ENCODE data around the gene TUBB2B. TPM values are rescaled to one million over a fixed set of nuclear protein-coding genes. Genes with fewer than 3 reads are reported as not detected.

TUBB2B gene
- total RNA-seq, 1 experiment from 2014 or later: 49.5 TPM

- no peak overlapping the region for H3K27ac ChIP-seq
- DNase-seq (ENCODE audit: low read depth in 1 of 2, low spot score in 2 of 2): no peak
- H3K9me3 ChIP-seq (replicated peaks): no peaks in the 10 kb centered on the region
- H3K36me3 ChIP-seq: no peaks in the 10 kb centered on the region; the same call in 1 of the 2 replicates
- H3K4me3 ChIP-seq: no peak overlapping the region
- peaks cover 14% of the 10 kb centered on the region for H3K4me1 ChIP-seq (replicated peaks)
- peaks cover 3% of the 10 kb centered on the region; the same call in 1 of the 2 replicates for H3K27me3 ChIP-seq (replicated peaks)
These were observed 4.9 kb downstream of the TUBB2B start for GRCh38 chr6:3222506-3223038.

GRCh38 chr6:3221578-3221977 lies 5.9 kb downstream of the TUBB2B start:
- DNase-seq (ENCODE audit: low read depth in 1 of 2, low spot score in 2 of 2): no peak
- Histone ChIP-seq H3K4me1 (replicated peaks) (peaks cover 5% of the 10 kb centered on the region), H3K9me3 (replicated peaks) (no peaks in the 10 kb centered on the region), H3K27ac (no peak overlapping the region), H3K36me3 (no peaks in the 10 kb centered on the region; the same call in 1 of the 2 replicates), H3K27me3 (replicated peaks) (peaks cover 3% of the 10 kb centered on the region; the same call in 1 of the 2 replicates), H3K4me3 (no peak overlapping the region)

DNA sequence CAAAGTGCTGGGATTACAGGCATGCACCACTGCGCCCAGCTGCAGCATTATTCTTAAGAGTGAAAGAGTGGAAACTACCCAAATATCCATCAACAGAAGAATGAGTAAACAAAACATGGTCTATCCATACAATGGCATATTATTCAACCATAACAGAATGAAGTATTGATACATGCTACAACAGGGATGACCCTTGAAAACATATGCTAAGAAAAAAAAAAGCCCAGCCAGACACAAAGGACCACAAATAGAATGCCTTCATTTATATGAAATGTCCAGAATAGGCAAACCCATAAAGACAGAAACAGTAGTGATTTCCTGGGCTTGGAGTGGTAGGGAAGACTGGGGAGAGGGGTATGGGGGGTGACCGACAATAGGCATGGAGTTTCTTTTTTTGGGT lies 7.1 kb downstream of the TUBB2B start:
- H3K9me3 ChIP-seq (replicated peaks): no peaks in the 10 kb centered on the region
- H3K27ac ChIP-seq: no peak overlapping the region
- H3K27me3 ChIP-seq (replicated peaks): peaks cover 3% of the 10 kb centered on the region; the same call in 1 of the 2 replicates
- no peaks in the 10 kb centered on the region for H3K4me1 ChIP-seq (replicated peaks)
- no peak for DNase-seq (ENCODE audit: low read depth in 1 of 2, low spot score in 2 of 2)
- no peak overlapping the region for H3K4me3 ChIP-seq
- H3K36me3 ChIP-seq: no peaks in the 10 kb centered on the region

GRCh38 chr6:3218266-3218665 lies 9.2 kb downstream of the TUBB2B start:
- no peaks in the 10 kb centered on the region for H3K36me3 ChIP-seq
- no peaks in the 10 kb centered on the region; the same call in 1 of the 2 replicates for H3K27me3 ChIP-seq (replicated peaks)
- no peaks in the 10 kb centered on the region for H3K4me1 ChIP-seq (replicated peaks)
- no peak overlapping the region for H3K4me3 ChIP-seq
- H3K9me3 ChIP-seq (replicated peaks): no peaks in the 10 kb centered on the region
- DNase-seq (ENCODE audit: low read depth in 1 of 2, low spot score in 2 of 2): no peak
- H3K27ac ChIP-seq: no peak overlapping the region

DNA sequence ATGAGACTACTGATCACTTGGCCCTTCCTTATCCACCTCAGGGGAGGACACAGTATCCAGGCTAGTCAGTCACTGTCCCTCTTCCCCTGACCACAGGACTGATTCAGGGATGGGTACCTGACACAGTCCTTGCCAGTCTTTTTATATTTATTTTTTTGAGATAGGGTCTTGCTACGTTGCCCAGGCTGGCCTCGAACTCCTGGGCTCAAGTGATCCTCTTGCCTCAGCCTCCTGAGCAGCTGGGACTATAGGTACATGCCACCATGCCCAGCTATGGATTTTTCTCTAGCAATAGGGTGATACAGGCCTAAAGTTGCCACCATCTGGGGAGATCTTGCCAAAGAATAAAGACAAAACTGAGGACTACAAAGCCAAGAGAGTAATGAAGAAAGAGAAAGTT lies 10.2 kb downstream of the TUBB2B start:
- H3K27ac ChIP-seq: no peak overlapping the region
- no peaks in the 10 kb centered on the region; the same call in 1 of the 2 replicates for H3K27me3 ChIP-seq (replicated peaks)

GRCh38 chr6:3214898-3215297 lies 12.6 kb downstream of the TUBB2B start:
- no peak for DNase-seq (ENCODE audit: low read depth in 1 of 2, low spot score in 2 of 2)
- H3K4me1 ChIP-seq (replicated peaks): 0 out of 2 replicates have a peak, but pooled peaks cover 3% of the 10 kb centered on the region
- H3K4me3 ChIP-seq: no peak overlapping the region
- H3K9me3 ChIP-seq (replicated peaks): no peaks in the 10 kb centered on the region
- H3K27me3 ChIP-seq (replicated peaks): no peaks in the 10 kb centered on the region; the same call in 1 of the 2 replicates
- H3K36me3 ChIP-seq: no peaks in the 10 kb centered on the region
- H3K27ac ChIP-seq: no peak overlapping the region

More for the DNA sequence above, 10.2 kb downstream of the TUBB2B start:
- no peak overlapping the region for H3K4me3 ChIP-seq
- no peak for DNase-seq (ENCODE audit: low read depth in 1 of 2, low spot score in 2 of 2)
- H3K36me3 ChIP-seq: no peaks in the 10 kb centered on the region
- H3K4me1 ChIP-seq (replicated peaks): no peaks in the 10 kb centered on the region
- H3K9me3 ChIP-seq (replicated peaks): no peaks in the 10 kb centered on the region

GRCh38 chr6:3213334-3213695 lies 14.1 kb downstream of the TUBB2B start:
- Histone ChIP-seq H3K27ac (no peak overlapping the region), H3K4me1 (replicated peaks) (peaks cover 18% of the 10 kb centered on the region), H3K36me3 (no peaks in the 10 kb centered on the region), H3K9me3 (replicated peaks) (no peaks in the 10 kb centered on the region), H3K4me3 (no peak overlapping the region), H3K27me3 (replicated peaks) (no peaks in the 10 kb centered on the region; the same call in 1 of the 2 replicates)
- no peak for DNase-seq (ENCODE audit: low read depth in 1 of 2, low spot score in 2 of 2)

DNA sequence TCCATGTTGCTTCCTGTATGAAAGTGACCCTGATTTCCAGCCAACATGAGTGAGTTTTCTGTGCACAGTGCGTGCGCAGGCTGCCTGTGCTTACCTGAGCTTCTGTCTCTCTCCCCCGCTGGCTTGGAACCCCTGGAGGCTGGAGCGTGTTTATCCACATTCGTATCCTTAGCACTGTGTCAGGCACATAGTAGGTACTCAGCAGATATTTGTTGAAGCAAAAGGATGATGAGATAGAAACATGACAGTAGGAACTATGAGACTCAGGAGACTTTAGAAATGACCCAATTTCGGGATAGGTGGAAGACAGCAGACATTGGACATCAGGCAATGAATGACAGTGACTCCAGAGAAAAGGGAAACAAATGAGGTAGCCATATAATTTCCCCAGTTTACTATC lies 15.2 kb downstream of the TUBB2B start:
- H3K4me1 ChIP-seq (replicated peaks): peaks cover 24% of the 10 kb centered on the region
- H3K27ac ChIP-seq: no peak overlapping the region
- no peaks in the 10 kb centered on the region for H3K36me3 ChIP-seq
- no peaks in the 10 kb centered on the region for H3K27me3 ChIP-seq (replicated peaks)
- no peak for DNase-seq (ENCODE audit: low read depth in 1 of 2, low spot score in 2 of 2)
- no peaks in the 10 kb centered on the region for H3K9me3 ChIP-seq (replicated peaks)
- H3K4me3 ChIP-seq: no peak overlapping the region

- H3K4me1 ChIP-seq (replicated peaks): peaks cover 24% of the 10 kb centered on the region
- DNase-seq (ENCODE audit: low read depth in 1 of 2, low spot score in 2 of 2): no peak
- no peaks in the 10 kb centered on the region for H3K9me3 ChIP-seq (replicated peaks)
- H3K4me3 ChIP-seq: no peak overlapping the region
- no peak overlapping the region for H3K27ac ChIP-seq
- H3K36me3 ChIP-seq: no peaks in the 10 kb centered on the region
- no peaks in the 10 kb centered on the region for H3K27me3 ChIP-seq (replicated peaks)
These were observed 15.8 kb downstream of the TUBB2B start for GRCh38 chr6:3211681-3212080.

DNA sequence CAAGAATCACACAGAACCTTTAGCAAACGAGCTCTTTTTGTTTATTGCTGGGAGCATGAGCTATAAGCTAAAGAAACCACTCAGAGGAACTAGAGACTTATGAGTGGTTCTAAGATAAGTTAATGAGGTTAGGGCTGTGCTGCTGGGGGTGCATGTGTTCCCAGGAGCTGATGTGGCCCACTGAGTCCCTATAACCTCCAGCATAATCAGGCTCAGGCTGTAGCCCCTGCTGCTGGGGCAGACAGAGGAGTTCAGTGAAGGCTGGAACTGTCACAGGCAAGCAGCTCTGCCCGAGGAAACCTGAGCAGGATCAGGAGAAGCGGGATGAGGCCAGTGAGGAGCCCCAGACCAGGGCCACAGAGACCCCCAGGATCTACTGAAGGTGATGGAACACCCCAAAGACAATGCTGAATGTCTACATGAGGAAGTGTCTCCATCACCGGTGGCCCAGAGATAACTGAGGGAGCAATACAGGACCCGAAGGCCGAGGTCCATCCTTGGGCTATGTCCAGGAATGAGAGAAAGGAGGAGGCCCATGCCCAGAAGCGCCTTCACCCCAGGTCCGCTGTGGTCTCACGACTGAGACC lies 17.3 kb downstream of the TUBB2B start:
- Histone ChIP-seq H3K27ac (no peak overlapping the region), H3K4me1 (replicated peaks) (peaks cover 24% of the 10 kb centered on the region), H3K36me3 (no peaks in the 10 kb centered on the region), H3K4me3 (no peak overlapping the region), H3K9me3 (replicated peaks) (no peaks in the 10 kb centered on the region), H3K27me3 (replicated peaks) (no peaks in the 10 kb centered on the region)
- no peak for DNase-seq (ENCODE audit: low read depth in 1 of 2, low spot score in 2 of 2)

DNA sequence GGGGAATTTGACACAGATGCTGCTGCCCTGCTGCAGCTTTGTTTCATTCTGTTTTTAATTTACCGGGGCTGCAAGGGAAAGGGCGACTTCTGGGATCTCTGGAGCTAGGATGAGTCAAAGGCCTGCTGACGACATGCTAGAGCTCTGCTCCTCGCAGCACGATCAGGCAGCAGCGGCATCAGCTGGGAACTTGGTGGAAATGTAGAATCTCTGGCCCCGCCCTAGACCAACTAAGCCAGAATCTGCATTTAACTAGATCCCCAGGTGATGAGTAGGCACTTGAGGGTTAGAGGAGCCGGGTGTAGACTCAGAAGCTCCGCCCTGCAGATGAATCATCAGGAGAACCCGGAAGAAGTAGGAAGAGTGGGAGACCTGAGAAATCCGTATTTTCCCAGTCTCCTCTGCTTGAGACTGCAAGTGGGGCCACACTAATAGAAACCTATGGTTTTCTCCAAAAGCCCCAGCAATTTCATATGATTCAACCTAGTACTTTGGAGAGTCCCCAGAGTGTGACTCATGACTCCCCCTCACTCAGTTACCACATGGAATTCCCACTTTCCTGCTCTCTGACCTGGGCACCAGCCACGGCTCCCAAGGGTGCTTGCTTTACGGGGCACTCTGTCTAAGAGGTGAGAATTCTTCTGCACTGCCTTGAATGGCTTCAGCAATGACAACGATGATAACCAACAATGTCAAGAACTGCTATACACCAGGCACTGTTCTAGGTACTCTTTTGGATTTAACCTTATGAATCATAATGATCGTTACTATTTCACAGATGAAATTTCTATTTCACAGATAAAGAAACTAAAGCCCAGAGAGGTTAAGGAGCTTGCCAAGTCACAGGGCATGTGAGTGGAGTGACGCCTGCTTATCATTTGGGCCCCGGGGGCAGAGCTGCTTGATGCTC lies 18.1 kb downstream of the TUBB2B start:
- peak; percentile 82 to 92 for DNase-seq (ENCODE audit: low read depth in 1 of 2, low spot score in 2 of 2)
- Histone ChIP-seq H3K4me3 (no peak overlapping the region), H3K27ac (peak overlapping the region; percentile 60), H3K27me3 (replicated peaks) (no peaks in the 10 kb centered on the region), H3K4me1 (replicated peaks) (peaks cover 24% of the 10 kb centered on the region), H3K36me3 (no peaks in the 10 kb centered on the region), H3K9me3 (replicated peaks) (no peaks in the 10 kb centered on the region)

- Histone ChIP-seq H3K27me3 (replicated peaks) (no peaks in the 10 kb centered on the region), H3K4me1 (replicated peaks) (peaks cover 24% of the 10 kb centered on the region), H3K9me3 (replicated peaks) (no peaks in the 10 kb centered on the region), H3K4me3 (no peak overlapping the region), H3K27ac (peak overlapping the region; percentile 5; the same call in 1 of the 2 replicates), H3K36me3 (no peaks in the 10 kb centered on the region)
- no peak for DNase-seq (ENCODE audit: low read depth in 1 of 2, low spot score in 2 of 2)
These were observed 18.7 kb downstream of the TUBB2B start for GRCh38 chr6:3208775-3209113.

DNA sequence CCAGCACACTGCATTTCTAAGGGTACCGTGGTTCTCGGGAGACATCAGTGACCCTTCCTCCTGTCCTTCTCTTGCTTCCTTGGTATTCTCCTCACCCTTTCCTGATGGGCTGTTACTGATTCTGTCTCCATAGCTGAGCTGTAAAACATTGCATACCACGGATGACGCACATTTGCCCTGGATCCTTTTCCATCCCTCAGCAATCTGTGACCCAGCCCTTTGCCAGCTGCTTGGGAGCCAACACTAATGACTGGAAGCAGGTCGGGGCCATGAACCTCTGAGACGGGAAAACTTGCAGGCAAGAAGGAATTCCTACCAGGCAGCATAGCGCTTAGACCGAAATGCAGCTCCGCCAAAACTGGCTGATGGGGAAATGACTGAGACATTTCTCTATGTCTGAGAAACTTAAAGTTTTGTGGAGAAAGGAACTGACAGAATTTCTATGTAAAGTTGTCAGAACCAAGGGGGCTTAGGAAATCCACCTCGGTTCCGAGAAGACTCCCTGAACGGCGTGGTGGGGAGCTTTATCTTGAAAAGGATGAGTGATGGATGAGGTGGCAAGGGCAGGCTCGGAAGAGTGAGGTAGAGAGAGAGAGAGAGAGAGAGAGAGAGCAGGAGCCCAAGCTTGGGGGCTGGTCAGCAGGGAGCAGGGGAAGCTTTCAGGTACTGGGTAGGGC lies 19.2 kb downstream of the TUBB2B start:
- peaks cover 24% of the 10 kb centered on the region for H3K4me1 ChIP-seq (replicated peaks)

More for the DNA sequence above, 19.2 kb downstream of the TUBB2B start:
- H3K27ac ChIP-seq: peak overlapping the region; percentile 5; the same call in 1 of the 2 replicates
- H3K4me3 ChIP-seq: no peak overlapping the region
- no peaks in the 10 kb centered on the region for H3K27me3 ChIP-seq (replicated peaks)
- H3K36me3 ChIP-seq: no peaks in the 10 kb centered on the region
- H3K9me3 ChIP-seq (replicated peaks): no peaks in the 10 kb centered on the region
- no peak for DNase-seq (ENCODE audit: low read depth in 1 of 2, low spot score in 2 of 2)

All from SJSA1 (cell line).